Mucosa of gallbladder (tissue), 1 donor: ENCODE data around the gene DNAJB5. TPM values are rescaled to one million over a fixed set of nuclear protein-coding genes. Genes with fewer than 3 reads are reported as not detected.
"Not testable (repeated sequence)": the region's sequence is repeated elsewhere in the genome, so short reads cannot be mapped to it uniquely, and the experiment has no call there.

Source experiments
- DNase-seq: peaks from one replicate; pipeline ENCODE4 v3.0.0-alpha.2; 2020; ENCODE audit warnings: low spot score
- total RNA-seq: library from RNA; stranded (reverse); gene quantifications from one replicate; pipeline ENCODE4 v1.2.1, GENCODE V29; 2021
- donor health status: DM: no; HTN: no; CAD: no.

Gene DNAJB5
- total RNA-seq, 1 donor from 2014 or later, result 19.7 TPM

DNA sequence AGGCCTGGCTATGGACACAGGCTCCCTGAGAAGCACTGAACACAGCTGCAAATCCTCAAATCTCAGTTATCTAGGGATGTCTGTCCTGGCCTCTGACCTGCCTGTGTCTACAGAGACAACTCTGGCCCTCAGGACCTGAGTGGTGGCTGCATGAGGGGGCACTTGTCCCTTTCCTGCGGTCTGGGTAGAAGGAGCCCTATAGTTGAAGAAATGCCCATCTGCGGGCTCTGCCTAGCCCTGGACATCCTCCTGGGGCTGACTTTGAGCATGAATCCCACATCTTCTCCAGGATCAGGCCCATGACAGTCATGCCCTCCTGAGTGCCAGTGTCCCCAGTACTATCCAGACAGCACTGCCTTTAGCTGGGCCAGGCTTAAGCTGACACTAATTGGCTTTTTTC, 10.0 kb downstream of the DNAJB5 start:
- DNase-seq, result no peak

GRCh38 chr9:35000535-35001284, 11.2 kb downstream of the DNAJB5 start:
- no peak for DNase-seq

GRCh38 chr9:35001285-35001677, 11.7 kb downstream of the DNAJB5 start:
- DNase-seq, result no peak

DNA sequence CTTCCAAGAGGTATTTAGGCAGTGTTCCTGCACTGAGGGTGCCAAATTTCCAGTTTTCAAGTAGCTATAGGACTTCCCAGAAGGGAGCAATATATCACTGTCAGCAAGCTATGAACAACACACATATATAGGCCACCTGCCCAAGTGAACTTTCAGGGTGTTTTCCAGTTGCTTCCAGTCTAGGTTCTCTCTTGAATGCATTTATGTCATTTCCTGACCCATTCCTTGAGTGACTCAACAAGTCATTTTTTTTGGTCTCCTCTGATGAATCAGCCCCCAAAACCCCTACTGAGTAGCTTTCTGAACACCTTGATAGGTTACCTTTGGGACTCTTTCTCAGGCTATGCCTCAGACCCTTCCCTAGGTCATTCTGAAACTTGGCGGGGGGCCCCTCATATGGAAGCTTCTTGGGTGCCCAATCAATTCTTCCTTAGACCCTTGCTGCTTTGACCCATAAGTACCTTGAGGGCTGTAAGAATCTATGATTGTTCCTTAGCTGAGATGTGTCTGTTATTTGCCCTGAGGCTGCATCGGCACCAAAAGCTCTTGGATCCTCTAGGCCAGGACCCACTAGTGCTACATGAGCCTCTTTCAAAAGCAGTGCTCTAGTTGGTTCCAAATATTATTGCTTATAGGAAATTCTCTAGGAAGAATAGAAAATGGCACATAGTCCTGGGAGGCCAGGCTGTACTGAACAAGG, 12.4 kb downstream of the DNAJB5 start:
- DNase-seq, result no peak

DNA sequence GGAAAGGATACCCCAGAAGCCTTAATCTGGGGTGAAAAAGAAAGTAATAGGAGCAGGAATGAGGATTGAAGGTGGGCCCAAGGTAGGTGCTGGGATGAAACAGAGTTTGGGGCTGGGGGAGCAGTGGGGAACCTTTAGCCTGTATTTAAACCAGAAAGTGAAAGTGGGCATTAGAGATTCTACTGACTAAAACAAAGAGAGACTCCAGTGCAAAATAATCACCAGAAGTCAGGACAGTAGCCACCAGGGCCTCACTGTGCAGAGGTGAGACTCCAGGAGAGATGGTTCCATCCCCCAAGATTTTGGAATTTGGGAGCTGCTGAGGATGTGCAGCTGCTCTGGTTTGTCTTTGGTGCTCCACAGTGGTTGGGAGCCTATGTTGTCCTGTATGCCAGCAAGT, 13.1 kb downstream of the DNAJB5 start:
- DNase-seq, result no peak

GRCh38 chr9:35004299-35004698, 14.8 kb downstream of the DNAJB5 start:
- not testable (repeated sequence) for DNase-seq

DNA sequence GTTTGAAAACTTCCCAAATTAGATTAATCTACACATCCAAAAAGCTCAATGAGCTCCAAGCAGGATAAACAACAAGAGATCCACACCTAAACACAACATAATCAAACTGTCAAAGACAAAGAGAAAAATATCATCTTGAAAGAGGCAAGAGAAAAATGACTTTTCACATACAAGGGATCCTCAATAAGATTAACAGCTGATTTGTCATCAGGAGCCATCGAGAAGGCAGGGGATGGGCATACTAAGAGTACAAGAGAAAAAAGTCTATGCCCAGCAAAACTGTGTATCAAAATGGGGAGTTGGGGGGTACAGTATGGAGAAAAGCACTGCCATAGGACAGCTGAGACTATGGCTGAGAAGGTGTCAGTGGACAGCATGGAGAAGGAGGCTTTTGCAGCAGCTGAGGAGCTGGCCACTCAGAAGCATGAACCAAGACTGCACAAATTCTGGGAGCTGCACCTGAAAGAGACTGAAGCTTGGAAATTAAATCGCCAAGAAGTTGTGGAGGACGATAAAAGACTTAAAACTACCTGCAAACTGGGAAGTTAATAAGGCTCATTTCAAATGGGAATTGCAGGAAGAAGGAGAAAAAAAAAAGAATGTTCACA, 20.9 kb downstream of the DNAJB5 start:
- DNase-seq, result no peak

- no peak for DNase-seq
These were observed 25.0 kb downstream of the DNAJB5 start for GRCh38 chr9:35014517-35014916.

DNA sequence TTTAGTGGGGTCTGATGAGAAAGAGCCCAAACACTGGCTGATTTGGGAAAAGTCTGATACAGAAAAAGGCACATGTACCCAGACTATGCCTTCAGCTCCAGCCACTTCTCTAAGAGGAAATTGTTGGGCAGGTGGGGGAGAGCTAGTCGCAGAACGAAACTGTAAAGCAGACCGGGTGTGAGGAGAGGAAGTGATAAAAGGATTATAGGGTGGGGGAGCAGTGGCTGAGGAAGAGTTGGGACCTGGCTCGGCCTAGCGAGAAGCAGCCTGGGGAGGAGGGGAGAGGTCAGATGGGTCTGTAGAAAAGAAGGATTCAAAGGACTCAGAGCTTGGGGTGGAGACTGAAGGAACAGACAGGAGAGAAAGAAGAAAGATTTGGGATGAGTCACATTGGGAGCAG, 33.9 kb downstream of the DNAJB5 start:
- not testable (repeated sequence) for DNase-seq

DNA sequence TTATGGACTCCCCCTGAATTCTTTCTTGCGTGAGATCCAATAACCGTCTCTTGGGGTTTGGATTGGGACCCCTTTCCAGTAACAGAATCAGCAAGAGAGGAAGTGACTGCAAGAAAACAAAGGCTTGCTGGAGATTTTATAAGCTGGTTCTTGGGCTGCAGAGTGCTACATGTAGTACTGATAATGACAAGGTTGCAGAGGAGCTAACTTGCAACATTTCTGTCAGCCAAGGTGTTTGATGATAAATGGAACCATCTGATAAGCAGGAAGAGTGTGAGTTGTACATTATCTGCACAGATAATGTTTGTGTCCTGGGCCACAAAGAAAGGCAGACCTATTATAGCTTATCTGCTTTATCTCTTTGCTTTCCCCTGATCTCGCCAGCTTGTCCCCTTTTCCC, 37.1 kb downstream of the DNAJB5 start:
- no peak for DNase-seq

DNA sequence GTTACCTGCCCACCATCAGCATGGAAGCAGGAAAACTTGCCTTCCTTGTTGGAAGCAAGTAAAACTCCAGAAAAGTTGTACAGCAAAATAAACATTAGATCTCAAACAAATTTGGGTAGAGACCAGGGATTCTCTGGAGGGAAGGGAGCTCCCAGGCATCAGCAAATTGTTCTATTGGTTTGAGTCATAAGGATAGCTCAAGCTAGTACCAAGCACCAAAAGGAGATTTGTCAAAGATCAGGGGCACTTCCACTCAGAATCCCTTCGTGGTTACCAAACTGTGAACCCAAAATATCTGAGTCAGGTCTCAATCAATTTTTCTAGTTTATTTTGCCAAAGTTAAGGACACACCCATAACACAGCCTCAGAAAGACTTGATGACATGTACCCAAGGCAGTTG, 37.8 kb downstream of the DNAJB5 start:
- no peak for DNase-seq

DNA sequence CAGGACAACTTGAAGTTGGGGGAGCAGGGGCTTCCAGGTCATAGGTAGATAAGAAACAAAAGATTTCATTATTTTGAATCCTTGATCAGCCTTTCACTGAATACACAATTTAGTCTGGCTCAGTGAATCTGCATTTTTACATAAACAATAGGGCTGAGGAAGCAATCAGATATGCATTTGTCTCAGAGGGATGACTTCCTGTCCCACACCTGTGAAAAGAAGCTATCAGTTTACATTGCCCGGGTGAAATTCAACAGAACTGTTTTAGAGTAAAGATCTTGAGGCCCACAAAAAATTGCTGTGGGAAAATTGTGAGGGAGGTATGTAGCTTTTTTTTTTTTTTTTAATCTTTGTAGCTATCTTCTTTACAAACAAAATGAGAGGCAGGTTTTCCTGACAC, 38.3 kb downstream of the DNAJB5 start:
- no peak for DNase-seq

DNA sequence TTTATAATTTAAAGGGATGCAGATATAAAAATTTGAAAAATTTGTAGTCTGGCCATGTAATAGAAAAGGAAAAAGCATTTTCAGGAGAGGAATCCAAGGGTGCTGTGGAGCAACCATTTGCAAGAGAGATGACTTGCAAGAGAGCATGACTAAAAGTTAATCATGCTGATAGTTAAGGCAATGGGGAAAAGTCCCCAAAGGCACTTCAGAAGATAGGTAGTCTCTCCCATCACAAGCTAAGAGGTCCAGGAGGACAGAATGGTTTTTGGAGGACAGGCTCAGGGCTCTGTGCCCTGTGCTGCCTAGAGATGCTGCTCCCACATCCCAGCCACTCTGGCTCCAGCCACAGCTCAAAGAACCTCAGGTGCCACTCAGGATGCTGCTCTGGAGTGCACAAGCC, 38.8 kb downstream of the DNAJB5 start:
- no peak for DNase-seq

- DNase-seq, result no peak
These were observed 39.7 kb downstream of the DNAJB5 start for GRCh38 chr9:35029241-35029640.

DNA sequence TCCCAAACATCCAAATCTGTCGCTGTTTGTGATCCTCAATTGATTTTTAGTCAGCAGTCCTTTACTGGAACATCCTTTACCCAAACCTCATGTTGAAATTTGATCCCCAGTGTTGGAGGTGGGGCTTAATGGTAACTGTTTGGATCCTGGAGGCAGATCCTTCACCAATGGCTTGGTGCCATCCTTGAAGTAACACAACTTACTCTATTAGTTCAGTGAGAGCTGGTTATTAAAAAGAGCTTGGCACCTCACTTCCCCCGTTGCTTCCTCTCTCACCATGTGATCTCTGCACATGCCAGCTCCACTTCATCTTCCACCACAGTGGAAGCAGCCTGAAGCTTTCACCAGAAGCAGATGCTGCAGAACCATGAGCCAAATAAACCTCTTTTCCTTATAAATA, 40.3 kb downstream of the DNAJB5 start:
- DNase-seq, result no peak

DNA sequence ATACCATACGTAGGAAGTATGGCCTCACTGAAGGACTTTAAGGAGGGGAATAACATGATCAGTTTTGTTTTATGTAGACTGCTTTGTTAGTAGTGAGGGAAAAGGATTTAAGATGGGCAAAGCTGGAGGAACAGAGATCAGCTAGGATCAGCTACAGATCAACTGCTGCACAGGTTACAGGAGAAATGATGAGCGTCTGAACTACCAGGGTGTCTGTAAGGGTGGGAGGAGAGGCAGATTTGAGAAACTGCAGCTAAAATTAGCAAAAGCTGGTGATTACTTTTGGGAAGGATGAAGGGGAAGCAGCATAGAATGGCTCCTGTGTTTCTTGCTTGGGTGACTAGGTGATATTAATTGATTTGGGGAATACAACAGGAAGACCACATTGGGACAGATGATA, 43.6 kb downstream of the DNAJB5 start:
- DNase-seq, result no peak

DNA sequence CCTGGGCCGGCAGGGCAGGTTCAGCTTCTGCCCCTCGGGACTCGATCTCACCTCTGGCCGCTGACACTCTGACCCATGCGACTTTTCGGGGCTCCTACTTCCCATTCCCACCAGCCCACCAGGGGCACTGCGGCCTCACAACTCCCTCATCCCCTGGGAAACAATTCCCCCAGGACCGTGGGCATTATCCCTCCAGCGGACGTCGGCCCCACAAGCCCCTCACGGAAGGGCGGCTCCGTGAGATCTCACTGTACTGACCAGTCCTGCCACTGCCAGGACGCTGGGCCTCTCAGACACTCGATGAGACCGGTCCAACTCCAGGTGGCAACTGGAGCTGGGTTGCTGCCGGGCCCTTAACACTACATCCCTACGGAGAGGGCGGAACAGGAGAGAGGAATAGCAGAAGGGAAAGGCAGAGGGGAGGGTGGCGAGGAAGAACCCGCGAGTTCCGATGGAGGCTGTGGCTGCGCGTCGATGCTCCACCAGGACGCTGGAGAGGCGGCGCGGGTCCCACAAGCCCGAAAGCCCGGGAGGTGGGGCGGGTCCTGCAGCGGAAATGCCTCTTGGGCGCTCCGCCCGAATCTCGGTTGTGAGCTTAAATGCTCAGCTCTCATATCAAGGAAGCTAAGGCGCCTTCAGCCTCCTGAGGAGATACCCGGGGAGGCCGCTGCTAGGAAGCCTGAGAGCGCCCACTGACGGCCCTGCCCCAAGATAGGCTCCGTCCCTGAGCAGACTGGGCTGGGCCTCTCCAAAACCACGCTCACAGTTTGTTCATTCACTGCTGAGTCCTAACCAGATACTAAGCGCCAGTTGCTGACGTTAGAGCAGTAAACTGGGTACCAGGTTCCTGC, 46.5 kb downstream of the DNAJB5 start:
- DNase-seq, result peak; percentile 24

- no peak for DNase-seq
These were observed 52.6 kb downstream of the DNAJB5 start for GRCh38 chr9:35042081-35042604.

DNA sequence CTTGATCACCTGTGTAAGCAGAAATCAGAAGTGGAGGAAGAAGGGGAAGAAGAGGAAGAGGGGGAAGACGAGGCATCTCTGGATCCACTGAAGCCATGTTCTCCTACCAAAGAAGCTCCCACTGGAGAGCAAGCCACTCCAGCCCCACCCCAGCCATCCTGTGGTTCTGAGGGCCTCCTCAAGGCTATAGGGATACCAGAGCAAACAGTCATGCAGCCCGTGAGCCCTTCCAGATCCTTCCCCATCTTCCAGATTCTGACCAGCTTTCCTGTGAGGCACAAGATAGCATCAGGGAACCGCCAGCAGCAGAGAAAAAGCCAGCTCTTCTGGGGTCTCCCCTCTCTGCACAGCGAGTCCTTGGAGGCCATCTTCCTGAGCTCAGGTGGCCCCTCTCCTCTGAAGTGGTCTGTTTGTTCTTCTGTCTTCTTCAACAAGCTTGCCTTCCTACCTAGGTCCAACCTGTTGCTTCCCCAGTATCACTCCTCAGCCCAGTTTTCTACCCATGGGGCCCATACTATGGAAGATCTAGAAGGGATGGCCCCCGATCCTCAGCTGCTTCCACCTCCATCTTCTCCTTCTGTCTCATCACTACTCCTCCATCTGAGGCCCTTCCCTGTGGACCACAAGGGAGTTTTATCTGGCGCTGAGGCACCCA, 53.5 kb downstream of the DNAJB5 start:
- DNase-seq, result no peak

GRCh38 chr9:35044071-35044470, 54.5 kb downstream of the DNAJB5 start:
- no peak for DNase-seq
